Measurements from ENCODE around the gene TAF11L5.

- TF ChIP-seq ZC3H10 (CRISPR knock-in tag; IDR thresholded peaks at IDR 0.05) (no peak), PATZ1 (CRISPR knock-in tag; IDR thresholded peaks at IDR 0.05; ENCODE audit: borderline replicate concordance) (no peak), ZNF565 (CRISPR knock-in tag; conservative IDR thresholded peaks at IDR 0.05; ENCODE audit: low read depth) (no peak), ARNTL (CRISPR knock-in tag; IDR thresholded peaks at IDR 0.05; ENCODE audit: borderline replicate concordance, low read depth) (no peak), GLIS3 (CRISPR knock-in tag; IDR thresholded peaks at IDR 0.05) (no peak), TOX (CRISPR knock-in tag; IDR thresholded peaks at IDR 0.05; ENCODE audit: borderline replicate concordance) (no peak), BACH2 (CRISPR knock-in tag; IDR thresholded peaks at IDR 0.05; ENCODE audit: borderline replicate concordance) (no peak)
- TF ChIP-seq, protein P1, sequence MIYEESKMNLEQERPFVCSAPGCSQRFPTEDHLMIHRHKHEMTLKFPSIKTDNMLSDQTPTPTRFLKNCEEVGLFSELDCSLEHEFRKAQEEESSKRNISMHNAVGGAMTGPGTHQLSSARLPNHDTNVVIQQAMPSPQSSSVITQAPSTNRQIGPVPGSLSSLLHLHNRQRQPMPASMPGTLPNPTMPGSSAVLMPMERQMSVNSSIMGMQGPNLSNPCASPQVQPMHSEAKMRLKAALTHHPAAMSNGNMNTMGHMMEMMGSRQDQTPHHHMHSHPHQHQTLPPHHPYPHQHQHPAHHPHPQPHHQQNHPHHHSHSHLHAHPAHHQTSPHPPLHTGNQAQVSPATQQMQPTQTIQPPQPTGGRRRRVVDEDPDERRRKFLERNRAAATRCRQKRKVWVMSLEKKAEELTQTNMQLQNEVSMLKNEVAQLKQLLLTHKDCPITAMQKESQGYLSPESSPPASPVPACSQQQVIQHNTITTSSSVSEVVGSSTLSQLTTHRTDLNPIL (CRISPR knock-in tag; IDR thresholded peaks at IDR 0.05; ENCODE audit: low read depth), result no peak
- TF ChIP-seq, protein P2, sequence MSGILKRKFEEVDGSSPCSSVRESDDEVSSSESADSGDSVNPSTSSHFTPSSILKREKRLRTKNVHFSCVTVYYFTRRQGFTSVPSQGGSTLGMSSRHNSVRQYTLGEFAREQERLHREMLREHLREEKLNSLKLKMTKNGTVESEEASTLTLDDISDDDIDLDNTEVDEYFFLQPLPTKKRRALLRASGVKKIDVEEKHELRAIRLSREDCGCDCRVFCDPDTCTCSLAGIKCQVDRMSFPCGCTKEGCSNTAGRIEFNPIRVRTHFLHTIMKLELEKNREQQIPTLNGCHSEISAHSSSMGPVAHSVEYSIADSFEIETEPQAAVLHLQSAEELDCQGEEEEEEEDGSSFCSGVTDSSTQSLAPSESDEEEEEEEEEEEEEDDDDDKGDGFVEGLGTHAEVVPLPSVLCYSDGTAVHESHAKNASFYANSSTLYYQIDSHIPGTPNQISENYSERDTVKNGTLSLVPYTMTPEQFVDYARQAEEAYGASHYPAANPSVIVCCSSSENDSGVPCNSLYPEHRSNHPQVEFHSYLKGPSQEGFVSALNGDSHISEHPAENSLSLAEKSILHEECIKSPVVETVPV (CRISPR knock-in tag; IDR thresholded peaks at IDR 0.05), result no peak
These were observed 32.3 kb upstream of the TAF11L5 start for GRCh38 chr5:17492770-17493169.
